ENCODE data around the gene TRIM22.

Gene TRIM22

GRCh38 chr11:5737670-5738392, 48.2 kb downstream of the TRIM22 start:
- TF ChIP-seq REST (IDR thresholded peaks at IDR 0.05; ENCODE audit: insufficient read depth in 1 of 2, low read depth in 2 of 2, low read length in 2 of 2): no peak
- TF ChIP-seq TAF1 (IDR thresholded peaks at IDR 0.05; ENCODE audit: borderline replicate concordance, insufficient read depth, low read length): no peak

GRCh38 chr11:5738431-5738830, 48.8 kb downstream of the TRIM22 start:
- TF ChIP-seq SIN3A (IDR thresholded peaks at IDR 0.05; ENCODE audit: borderline replicate concordance, insufficient read depth, low read length): no peak
- TF ChIP-seq POLR2AphosphoS5 (IDR thresholded peaks at IDR 0.05; ENCODE audit: low read depth, low read length): no peak
- no peak for TF ChIP-seq TAF1 (IDR thresholded peaks at IDR 0.05; ENCODE audit: borderline replicate concordance, insufficient read depth, low read length)
- no peak for TF ChIP-seq REST (IDR thresholded peaks at IDR 0.05; ENCODE audit: insufficient read depth in 1 of 2, low read depth in 2 of 2, low read length in 2 of 2)

GRCh38 chr11:5746614-5747013, 57.0 kb downstream of the TRIM22 start:
- no peak for TF ChIP-seq TAF1 (IDR thresholded peaks at IDR 0.05; ENCODE audit: borderline replicate concordance, insufficient read depth, low read length)
- no peak for TF ChIP-seq SIN3A (IDR thresholded peaks at IDR 0.05; ENCODE audit: borderline replicate concordance, insufficient read depth, low read length)
- TF ChIP-seq FOXP2 (optimal IDR thresholded peaks at IDR 0.05; ENCODE audit: borderline replicate concordance, extremely low read depth, extremely low read length, insufficient read depth): no peak
- no peak for TF ChIP-seq REST (IDR thresholded peaks at IDR 0.05; ENCODE audit: insufficient read depth in 1 of 2, low read depth in 2 of 2, low read length in 2 of 2)
- no peak for TF ChIP-seq POLR2AphosphoS5 (IDR thresholded peaks at IDR 0.05; ENCODE audit: low read depth, low read length)

- TF ChIP-seq TAF1 (IDR thresholded peaks at IDR 0.05; ENCODE audit: borderline replicate concordance, insufficient read depth, low read length): no peak
- TF ChIP-seq POLR2AphosphoS5 (IDR thresholded peaks at IDR 0.05; ENCODE audit: low read depth, low read length): no peak
- no peak for TF ChIP-seq REST (IDR thresholded peaks at IDR 0.05; ENCODE audit: insufficient read depth in 1 of 2, low read depth in 2 of 2, low read length in 2 of 2)
- no peak for TF ChIP-seq SIN3A (IDR thresholded peaks at IDR 0.05; ENCODE audit: borderline replicate concordance, insufficient read depth, low read length)
Observed at GRCh38 chr11:5749836-5750235, 60.2 kb downstream of the TRIM22 start.

- TF ChIP-seq REST (IDR thresholded peaks at IDR 0.05; ENCODE audit: insufficient read depth in 1 of 2, low read depth in 2 of 2, low read length in 2 of 2) (no peak), SIN3A (IDR thresholded peaks at IDR 0.05; ENCODE audit: borderline replicate concordance, insufficient read depth, low read length) (no peak), TAF1 (IDR thresholded peaks at IDR 0.05; ENCODE audit: borderline replicate concordance, insufficient read depth, low read length) (no peak), POLR2AphosphoS5 (IDR thresholded peaks at IDR 0.05; ENCODE audit: low read depth, low read length) (no peak), FOXP2 (optimal IDR thresholded peaks at IDR 0.05; ENCODE audit: borderline replicate concordance, extremely low read depth, extremely low read length, insufficient read depth) (no peak)
Observed at GRCh38 chr11:5753943-5754342, 64.4 kb downstream of the TRIM22 start, which contains the start of gene OR52N4. Gene OR52N4, plus strand, starts transcription at chr11:5754243. Its CDS starts 498 bp downstream, at chr11:5754741.
